ENCODE measurements around the gene KIF26A.

- TF ChIP-seq EGR1 (IDR thresholded peaks at IDR 0.05) (no peak; the same call in 1 of the 2 replicates), USF1 (IDR thresholded peaks at IDR 0.05) (no peak), TCF12 (IDR thresholded peaks at IDR 0.05; ENCODE audit: low read depth) (no peak), EP300 (IDR thresholded peaks at IDR 0.05; ENCODE audit: borderline replicate concordance) (no peak), CREB1 (IDR thresholded peaks at IDR 0.05; ENCODE audit: low read depth) (no peak), TEAD4 (IDR thresholded peaks at IDR 0.05) (no peak), REST (IDR thresholded peaks at IDR 0.05; ENCODE audit: low read depth) (no peak), FOXM1 (IDR thresholded peaks at IDR 0.05; ENCODE audit: borderline replicate concordance, low read depth) (no peak), YY1 (IDR thresholded peaks at IDR 0.05; ENCODE audit: low read depth) (no peak), CEBPB (IDR thresholded peaks at IDR 0.05) (no peak)
Observed at GRCh38 chr14:104113631-104114420, 24.6 kb upstream of the KIF26A start.

All from Ishikawa (cell line).